Right cardiac atrium (tissue), 5 donors: ENCODE data around the gene BSDC1. TPM values are rescaled to one million over a fixed set of nuclear protein-coding genes. Genes with fewer than 3 reads are reported as not detected.

ENCODE experiments used
- ATAC-seq, 2 donors: fragments of 200-7000 bp; cut with Tn5 transposase; one replicate each; pipeline versions ENCODE4 v1.8.0 to v1.9.1; 2020; ENCODE audit warnings: moderate library complexity in 2 of 2, mild to moderate bottlenecking in 1 of 2
- DNase-seq, 3 donors: peaks; one replicate each; pipeline ENCODE4 v3.0.0-alpha.2; 2020
- H3K27ac ChIP-seq: one replicate; pipeline ENCODE4 v1.5.1; 2013; ENCODE audit warnings: mild to moderate bottlenecking, low read length, control low read depth, moderate library complexity
- H3K27me3 ChIP-seq: one replicate; pipeline ENCODE4 v1.6.1; 2013; ENCODE audit not compliant: control insufficient read depth, insufficient read depth
- H3K4me1 ChIP-seq: one replicate; pipeline ENCODE4 v1.6.1; 2013; ENCODE audit warnings: low read length; ENCODE audit not compliant: control insufficient read depth, insufficient read depth
- H3K4me3 ChIP-seq: one replicate; pipeline ENCODE4 v1.5.1; 2013; ENCODE audit warnings: low read length, control low read depth
- H3K9me3 ChIP-seq: one replicate; pipeline ENCODE4 v1.6.1; 2013; ENCODE audit warnings: low read length; ENCODE audit not compliant: control insufficient read depth
- WGBS: extraction: QIAGEN DNeasy Blood & Tissue Kit; methylation state at CpG from one replicate; pipeline ENCODE4 v1.1.7; 2013; 5-methylcytosine and 5-hydroxymethylcytosine counted together
- intact Hi-C, 4 donors: fragments of 100-400 bp; cut with DNase I; formaldehyde crosslinking; loops; one replicate each; pipeline versions ENCODE4 v1.11.0 to v1.14.0; 2022 to 2023
- polyA plus RNA-seq: library from polyadenylated mRNA; stranded (reverse); fragments of 200-250 nt; gene quantifications from one replicate; pipeline ENCODE4 v1.2.3, GENCODE V29; 2013
- total RNA-seq, 4 donors: library from RNA; stranded (reverse); fragmentation: NEBNext Ultra II Directional; extraction: Animal tissue kit (Norgen Biotek cat#: 25700); gene quantifications; one replicate each; pipeline ENCODE4 v1.2.1, GENCODE V29; 2021
- donor health status: healthy with polysubstance abuse.
- donor health status: DM: no; HTN: yes; CAD: no.
- donor health status: DM: no; HTN: no; CAD: no.
- donor health status: DM: no; HTN: yes; CAD: no; lungs with severe emphysema.
- donor health status: DM: yes; HTN: yes; CAD: no.

Gene BSDC1
- total and polyA plus RNA-seq, 5 donors: 37.1 to 56.0 (median 43.5) TPM

DNA sequence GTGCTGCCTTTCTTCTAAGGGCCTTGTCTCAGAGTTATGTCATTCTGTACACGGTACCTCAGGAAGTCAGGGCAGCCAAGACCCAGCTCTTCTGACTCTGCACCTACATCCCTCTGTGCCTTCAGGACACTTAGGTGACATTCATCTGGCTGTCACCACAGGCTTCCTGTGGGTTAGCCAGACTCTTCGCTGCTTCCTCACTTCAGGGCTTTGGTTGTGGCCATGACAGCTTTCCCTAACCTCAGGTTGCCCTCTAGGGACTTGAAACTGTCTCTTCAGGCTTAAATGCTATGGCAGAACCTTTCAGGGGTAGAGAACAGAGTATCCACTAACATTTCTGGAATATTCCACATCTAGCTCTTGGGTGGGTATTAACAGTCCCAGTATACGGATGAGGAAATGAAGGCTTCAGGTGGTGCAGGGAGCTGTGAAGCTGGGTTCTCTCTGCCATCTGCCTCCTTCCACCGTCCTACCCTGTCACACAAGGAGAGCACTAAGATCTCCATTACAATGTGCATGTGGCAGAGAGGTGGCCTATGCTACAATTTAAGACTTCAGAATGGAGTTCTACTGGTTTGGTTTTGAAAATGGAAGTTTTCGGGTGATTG, 22.0 kb downstream of the BSDC1 start:
- no peaks in the 10 kb centered on the region for H3K4me1 ChIP-seq
- H3K27ac ChIP-seq: no peak overlapping the region
- intact Hi-C loops: no loop called here
- WGBS: 80% methylated on average over 5 of the region's 5 CpGs
- no peaks in the 10 kb centered on the region for H3K27me3 ChIP-seq
- no peaks in the 10 kb centered on the region for H3K9me3 ChIP-seq
- ATAC-seq (no peak), DNase-seq (no peak)
- H3K4me3 ChIP-seq: no peak overlapping the region

- no peak overlapping the region for H3K27ac ChIP-seq
- no peak overlapping the region for H3K4me3 ChIP-seq
- WGBS: 94% methylated on average over 7 of the region's 7 CpGs
- no peaks in the 10 kb centered on the region for H3K27me3 ChIP-seq
- DNase-seq (no peak), ATAC-seq (no peak)
- no peaks in the 10 kb centered on the region for H3K9me3 ChIP-seq
- H3K4me1 ChIP-seq: no peaks in the 10 kb centered on the region
- intact Hi-C loops: no loop called here
These were observed 26.2 kb downstream of the BSDC1 start for GRCh38 chr1:32367912-32368635.

- no peak overlapping the region for H3K27ac ChIP-seq
- no peak overlapping the region for H3K4me3 ChIP-seq
- H3K27me3 ChIP-seq: no peaks in the 10 kb centered on the region
- intact Hi-C loops: no loop called here
- 83% methylated on average over 6 of the region's 6 CpGs for WGBS
- H3K4me1 ChIP-seq: no peaks in the 10 kb centered on the region
- ATAC-seq (no peak), DNase-seq (no peak)
- no peaks in the 10 kb centered on the region for H3K9me3 ChIP-seq
These were observed 28.8 kb downstream of the BSDC1 start for GRCh38 chr1:32365445-32365844.

GRCh38 chr1:32364836-32365235, 29.4 kb downstream of the BSDC1 start:
- DNase-seq (no peak), ATAC-seq (no peak)
- H3K4me3 ChIP-seq: no peak overlapping the region

DNA sequence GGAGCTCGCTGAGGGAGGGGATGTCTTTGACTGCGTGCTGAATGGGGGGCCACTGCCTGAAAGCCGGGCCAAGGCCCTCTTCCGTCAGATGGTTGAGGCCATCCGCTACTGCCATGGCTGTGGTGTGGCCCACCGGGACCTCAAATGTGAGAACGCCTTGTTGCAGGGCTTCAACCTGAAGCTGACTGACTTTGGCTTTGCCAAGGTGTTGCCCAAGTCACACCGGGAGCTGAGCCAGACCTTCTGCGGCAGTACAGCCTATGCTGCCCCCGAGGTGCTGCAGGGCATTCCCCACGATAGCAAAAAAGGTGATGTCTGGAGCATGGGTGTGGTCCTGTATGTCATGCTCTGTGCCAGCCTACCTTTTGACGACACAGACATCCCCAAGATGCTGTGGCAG, 30.5 kb downstream of the BSDC1 start:
- DNase-seq: no peak
- 93% methylated on average over 12 of the region's 12 CpGs for WGBS
- ATAC-seq: no peak

More at GRCh38 chr1:32364836-32365235, 29.4 kb downstream of the BSDC1 start:
- H3K27ac ChIP-seq: no peak overlapping the region
- H3K4me1 ChIP-seq: no peaks in the 10 kb centered on the region
- no peaks in the 10 kb centered on the region for H3K27me3 ChIP-seq
- intact Hi-C loops: no loop called here
- 86% methylated on average over 5 of the region's 5 CpGs for WGBS
- no peaks in the 10 kb centered on the region for H3K9me3 ChIP-seq

GRCh38 chr1:32362474-32363313, 31.5 kb downstream of the BSDC1 start, which contains the start of the genes FAM229A and TSSK3:
Gene FAM229A, minus strand, starts transcription at chr1:32362485. Its CDS starts 394 bp downstream, at chr1:32362091.
Gene TSSK3, plus strand, starts transcription at chr1:32362539. Its CDS starts 163 bp downstream, at chr1:32362702.
- intact Hi-C loops: no loop called here
- H3K9me3 ChIP-seq: no peaks in the 10 kb centered on the region
- no peak within 1 kb of the TSS for H3K27ac ChIP-seq
- peak; percentile 20 to 29 for ATAC-seq
- WGBS: 48% methylated on average over 17 of the region's 17 CpGs
- peak within 1 kb of the TSS; percentile 4 for H3K4me3 ChIP-seq
- H3K4me1 ChIP-seq: no peaks in the 10 kb centered on the region
- H3K27me3 ChIP-seq: no peaks in the 10 kb centered on the region
- no peak for DNase-seq

More for the DNA sequence above, 30.5 kb downstream of the BSDC1 start:
- Histone ChIP-seq H3K27ac (no peak overlapping the region), H3K4me1 (no peaks in the 10 kb centered on the region), H3K4me3 (no peak overlapping the region), H3K27me3 (no peaks in the 10 kb centered on the region), H3K9me3 (no peaks in the 10 kb centered on the region)
- intact Hi-C loops: no loop called here

- WGBS: 2% methylated on average over 91 of the region's 91 CpGs
- peak; percentile 71 to 91 (median 86) for DNase-seq
These were observed 32.4 kb downstream of the BSDC1 start for GRCh38 chr1:32361674-32362473.

DNA sequence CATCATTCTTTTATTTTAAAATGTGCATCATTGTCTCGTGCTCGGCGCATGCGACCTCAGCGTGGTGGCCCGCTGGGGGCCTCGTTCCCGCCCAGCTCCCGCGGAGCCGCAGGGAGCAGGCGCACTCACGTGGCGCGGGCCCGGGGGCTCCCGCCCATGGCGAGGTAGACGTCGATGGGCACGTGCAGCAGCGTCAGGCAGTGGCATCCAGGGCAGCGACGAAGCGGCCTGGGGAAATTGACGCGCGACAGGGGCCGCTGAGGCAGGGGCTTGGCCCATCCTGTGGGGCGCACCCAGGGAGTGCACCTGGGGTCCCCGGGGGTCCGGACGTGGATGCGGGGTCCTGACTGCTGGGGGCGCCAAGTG, 33.0 kb downstream of the BSDC1 start:
- no peak overlapping the region for H3K27ac ChIP-seq
- H3K9me3 ChIP-seq: no peaks in the 10 kb centered on the region
- H3K27me3 ChIP-seq: no peaks in the 10 kb centered on the region
- DNase-seq: no peak
- WGBS: 54% methylated on average over 35 of the region's 35 CpGs
- no peaks in the 10 kb centered on the region for H3K4me1 ChIP-seq
- intact Hi-C loops: no loop called here
- H3K4me3 ChIP-seq: no peak overlapping the region
- ATAC-seq: peak in 1 of 2 donors; percentile 5

More at GRCh38 chr1:32361674-32362473, 32.4 kb downstream of the BSDC1 start:
- Histone ChIP-seq H3K27ac (no peak overlapping the region), H3K9me3 (no peaks in the 10 kb centered on the region), H3K4me1 (no peaks in the 10 kb centered on the region), H3K27me3 (no peaks in the 10 kb centered on the region), H3K4me3 (peak overlapping the region; percentile 4)
- intact Hi-C loops: no loop called here
- peak; percentile 76 for ATAC-seq

DNA sequence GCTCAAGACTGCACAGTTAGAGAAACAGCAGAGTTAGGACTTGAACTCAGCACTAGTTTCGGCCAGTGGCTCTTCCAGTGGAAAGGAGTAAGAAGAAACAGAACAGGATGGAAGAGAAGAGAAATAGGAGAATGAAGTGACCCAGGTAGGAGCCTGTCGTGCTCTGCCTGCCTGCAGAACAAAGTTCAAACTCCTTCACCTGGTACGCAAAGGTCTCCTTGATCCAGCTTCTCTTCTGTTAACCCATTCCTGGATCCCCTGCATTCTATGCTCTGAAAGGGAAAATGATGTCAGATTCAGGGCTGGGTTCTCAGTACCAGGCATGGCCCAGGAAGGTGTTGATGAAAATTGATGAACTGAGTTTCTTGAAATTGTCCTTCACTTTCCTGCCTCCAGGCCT, 35.8 kb downstream of the BSDC1 start:
- intact Hi-C loops: no loop called here
- DNase-seq: no peak
- Histone ChIP-seq H3K27me3 (no peaks in the 10 kb centered on the region), H3K4me3 (no peak overlapping the region), H3K27ac (no peak overlapping the region), H3K9me3 (no peaks in the 10 kb centered on the region), H3K4me1 (peaks cover 2% of the 10 kb centered on the region)
- WGBS: 83% methylated on average over 3 of the region's 3 CpGs
- no peak for ATAC-seq

DNA sequence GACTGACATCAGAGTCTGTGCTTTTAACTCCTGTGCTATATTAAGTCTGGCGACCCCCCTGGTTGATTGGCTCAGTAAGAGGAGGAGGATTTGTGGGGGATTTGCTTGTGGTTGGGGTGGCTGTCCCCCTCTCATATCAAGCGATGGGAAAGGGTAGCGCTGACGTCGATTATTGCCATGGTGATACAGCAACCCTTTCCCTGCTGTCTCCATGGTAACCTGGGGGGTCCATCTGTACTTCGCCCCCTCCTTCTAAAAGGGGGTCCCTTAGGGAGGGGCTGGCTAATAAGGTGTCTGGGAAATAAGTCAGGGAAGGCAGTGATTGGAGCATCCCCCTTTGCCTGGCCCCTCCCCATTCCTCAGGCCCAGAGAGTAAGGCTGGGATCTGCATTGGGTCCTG, 36.6 kb downstream of the BSDC1 start:
- Histone ChIP-seq H3K4me3 (no peak overlapping the region), H3K9me3 (no peaks in the 10 kb centered on the region), H3K27me3 (no peaks in the 10 kb centered on the region), H3K4me1 (peaks cover 9% of the 10 kb centered on the region), H3K27ac (no peak overlapping the region)
- ATAC-seq (no peak), DNase-seq (no peak)
- 66% methylated on average over 6 of the region's 6 CpGs for whole genome bisulfite sequencing
- intact Hi-C loops: no loop called here
